Activated CD8-positive, alpha-beta memory T cell treated with anti-CD3 and anti-CD28 coated beads for 36 hours (primary cell): ENCODE measurements around the gene IDUA. TPM values are rescaled to one million over a fixed set of nuclear protein-coding genes. Genes with fewer than 3 reads are reported as not detected.

Experiments used
- CTCF ChIA-PET: fragments of 350-600 bp; sonication (Branson Sonifier 250); formaldehyde crosslinking; loops from one replicate; lab custom pipeline; 2021; ENCODE audit warnings: antibody characterized with exemption; lab: Charles Lee
- POLR2A ChIA-PET: fragments of 350-600 bp; sonication (Branson Sonifier 250); formaldehyde crosslinking; loops from one replicate; lab custom pipeline; 2021; ENCODE audit warnings: antibody characterized with exemption; lab: Charles Lee
- total RNA-seq, 2 experiments: library from RNA; stranded (reverse); gene quantifications; one replicate each; pipeline ENCODE4 v1.2.3, GENCODE V29; 2021

The IDUA gene
- total RNA-seq, 2 experiments from 2014 or later: 11.5 to 13.4 TPM

- POLR2A ChIA-PET: no interaction called here
- CTCF ChIA-PET: no interaction called here
These were observed 31.5 kb upstream of the IDUA start for GRCh38 chr4:955161-955921.

- CTCF ChIA-PET: no interaction called here
These were observed 30.9 kb upstream of the IDUA start for GRCh38 chr4:955931-956381.

GRCh38 chr4:956531-957230 lies 30.2 kb upstream of the IDUA start:
- ChIA-PET CTCF (no interaction called here), POLR2A (no interaction called here)

More at GRCh38 chr4:955931-956381, 30.9 kb upstream of the IDUA start:
- POLR2A ChIA-PET: no interaction called here

- CTCF ChIA-PET: no interaction called here
- POLR2A ChIA-PET: no interaction called here
These were observed 29.6 kb upstream of the IDUA start for GRCh38 chr4:957231-957580.

DNA sequence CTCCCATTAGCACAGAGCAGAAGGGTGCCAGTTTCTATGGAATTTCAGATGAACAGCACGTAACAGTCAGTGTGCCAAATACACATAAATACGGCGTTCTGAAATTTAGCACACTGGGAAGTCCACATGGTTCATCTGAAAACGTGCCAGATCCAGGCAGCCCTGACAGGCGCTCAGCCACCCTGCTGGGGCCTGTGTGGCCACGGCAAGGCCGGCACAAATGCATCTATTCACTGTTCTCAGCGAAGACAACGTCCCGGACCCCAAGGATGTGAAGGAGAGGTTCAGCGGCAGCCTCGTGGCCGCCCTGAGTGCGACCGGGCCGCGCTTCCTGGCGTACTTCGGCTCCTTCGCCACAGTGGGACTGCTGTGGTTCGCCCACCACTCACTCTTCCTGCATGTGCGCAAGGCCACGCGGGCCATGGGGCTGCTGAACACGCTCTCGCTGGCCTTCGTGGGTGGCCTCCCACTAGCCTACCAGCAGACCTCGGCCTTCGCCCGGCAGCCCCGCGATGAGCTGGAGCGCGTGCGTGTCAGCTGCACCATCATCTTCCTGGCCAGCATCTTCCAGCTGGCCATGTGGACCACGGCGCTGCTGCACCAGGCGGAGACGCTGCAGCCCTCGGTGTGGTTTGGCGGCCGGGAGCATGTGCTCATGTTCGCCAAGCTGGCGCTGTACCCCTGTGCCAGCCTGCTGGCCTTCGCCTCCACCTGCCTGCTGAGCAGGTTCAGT lies 29.1 kb upstream of the IDUA start:
- ChIA-PET CTCF (interaction anchor here (0.7 kb wide), 1 partner anchor 879 kb away, joined by 3 read pairs; no protein-coding TSS in a partner anchor), POLR2A (no interaction called here)

- CTCF ChIA-PET: interaction anchor here (0.7 kb wide), 1 partner anchor 879 kb away, joined by 3 read pairs; no protein-coding TSS in a partner anchor
- POLR2A ChIA-PET: no interaction called here
These were observed 28.6 kb upstream of the IDUA start for GRCh38 chr4:958314-958665.

- CTCF ChIA-PET: interaction anchor here (0.7 kb wide), 1 partner anchor 880 kb away, joined by 3 read pairs; no protein-coding TSS in a partner anchor
These were observed 28.0 kb upstream of the IDUA start for GRCh38 chr4:958696-959337.

GRCh38 chr4:959338-960139 lies 27.3 kb upstream of the IDUA start:
- POLR2A ChIA-PET: no interaction called here
- CTCF ChIA-PET: no interaction called here

More at GRCh38 chr4:958696-959337, 28.0 kb upstream of the IDUA start:
- POLR2A ChIA-PET: no interaction called here

DNA sequence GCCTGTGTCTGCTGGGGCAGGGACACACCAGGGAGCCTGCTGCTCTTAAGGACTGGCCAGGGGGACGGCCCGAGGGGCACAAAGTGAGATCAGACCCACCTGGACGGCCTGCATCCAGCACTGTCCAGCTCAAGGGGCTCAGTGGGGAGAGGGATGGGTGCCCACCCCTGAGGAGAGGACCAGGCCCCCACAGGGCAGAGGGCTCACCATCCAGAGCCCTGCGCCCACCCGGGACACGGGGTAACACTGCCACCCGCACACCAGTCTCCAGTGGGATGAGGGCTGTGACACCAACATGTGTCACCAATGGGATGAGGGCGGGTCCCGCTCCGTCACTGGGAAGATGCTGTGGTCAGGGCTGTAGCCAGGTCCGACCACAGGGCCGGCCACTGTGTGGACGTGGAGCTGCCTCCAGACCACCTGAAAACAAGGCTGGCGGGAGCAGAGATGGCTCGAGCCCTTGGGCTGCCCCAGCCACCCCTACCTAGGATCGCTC lies 26.7 kb upstream of the IDUA start:
- CTCF ChIA-PET: no interaction called here

GRCh38 chr4:960636-961350 lies 26.1 kb upstream of the IDUA start:
- POLR2A ChIA-PET: no interaction called here
- CTCF ChIA-PET: interaction anchor here (0.6 kb wide), 1 partner anchor 390 kb away, joined by 3 read pairs; no protein-coding TSS in a partner anchor

More for the DNA sequence above, 26.7 kb upstream of the IDUA start:
- POLR2A ChIA-PET: no interaction called here

DNA sequence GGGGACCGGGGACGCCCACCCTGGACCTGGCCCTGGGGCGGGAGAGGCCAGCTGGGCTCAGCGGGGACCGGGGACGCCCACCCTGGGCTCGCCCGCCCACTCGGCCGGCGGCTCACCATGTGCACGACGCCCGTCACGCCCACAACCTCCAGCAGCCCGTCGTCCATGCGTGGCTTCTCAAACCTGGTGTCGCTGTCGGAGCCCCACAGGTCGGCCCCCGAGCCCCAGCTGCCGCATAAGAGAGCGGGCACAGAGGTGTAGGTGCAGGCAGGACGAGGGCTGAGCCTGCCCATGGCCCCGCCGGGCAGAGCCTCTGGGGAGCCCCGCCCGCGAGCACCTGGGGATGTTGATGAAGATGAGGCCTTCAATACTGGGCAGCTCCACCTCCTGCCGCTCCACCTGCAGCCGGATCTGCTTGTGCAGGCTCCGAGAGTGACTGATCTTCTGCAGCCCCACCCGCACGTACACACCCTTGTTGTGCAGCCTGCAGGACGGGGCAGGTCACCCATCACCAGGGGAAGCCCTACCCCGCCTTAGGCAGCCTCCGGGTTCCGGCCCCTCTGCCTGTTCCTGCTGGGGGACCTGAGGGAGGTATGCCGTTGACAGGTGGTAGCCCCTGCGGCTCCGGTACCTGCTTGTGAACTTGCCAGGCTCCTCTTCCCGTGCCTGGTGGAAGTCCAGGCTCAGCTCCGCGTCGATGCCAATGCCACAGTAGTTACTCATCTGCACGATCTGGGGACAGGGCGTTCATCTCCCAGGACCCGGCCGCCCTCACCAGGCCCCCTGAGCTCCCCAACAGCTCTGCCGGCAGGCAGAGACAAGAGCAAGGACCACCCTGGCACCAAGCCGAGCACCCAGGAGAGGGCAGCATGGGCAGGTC lies 25.3 kb upstream of the IDUA start:
- POLR2A ChIA-PET: no interaction called here

GRCh38 chr4:962231-963208 lies 24.3 kb upstream of the IDUA start:
- POLR2A ChIA-PET: no interaction called here
- CTCF ChIA-PET: no interaction called here

More for the DNA sequence above, 25.3 kb upstream of the IDUA start:
- CTCF ChIA-PET: interaction anchor here (0.6 kb wide), 1 partner anchor 389 kb away, joined by 3 read pairs; no protein-coding TSS in a partner anchor

DNA sequence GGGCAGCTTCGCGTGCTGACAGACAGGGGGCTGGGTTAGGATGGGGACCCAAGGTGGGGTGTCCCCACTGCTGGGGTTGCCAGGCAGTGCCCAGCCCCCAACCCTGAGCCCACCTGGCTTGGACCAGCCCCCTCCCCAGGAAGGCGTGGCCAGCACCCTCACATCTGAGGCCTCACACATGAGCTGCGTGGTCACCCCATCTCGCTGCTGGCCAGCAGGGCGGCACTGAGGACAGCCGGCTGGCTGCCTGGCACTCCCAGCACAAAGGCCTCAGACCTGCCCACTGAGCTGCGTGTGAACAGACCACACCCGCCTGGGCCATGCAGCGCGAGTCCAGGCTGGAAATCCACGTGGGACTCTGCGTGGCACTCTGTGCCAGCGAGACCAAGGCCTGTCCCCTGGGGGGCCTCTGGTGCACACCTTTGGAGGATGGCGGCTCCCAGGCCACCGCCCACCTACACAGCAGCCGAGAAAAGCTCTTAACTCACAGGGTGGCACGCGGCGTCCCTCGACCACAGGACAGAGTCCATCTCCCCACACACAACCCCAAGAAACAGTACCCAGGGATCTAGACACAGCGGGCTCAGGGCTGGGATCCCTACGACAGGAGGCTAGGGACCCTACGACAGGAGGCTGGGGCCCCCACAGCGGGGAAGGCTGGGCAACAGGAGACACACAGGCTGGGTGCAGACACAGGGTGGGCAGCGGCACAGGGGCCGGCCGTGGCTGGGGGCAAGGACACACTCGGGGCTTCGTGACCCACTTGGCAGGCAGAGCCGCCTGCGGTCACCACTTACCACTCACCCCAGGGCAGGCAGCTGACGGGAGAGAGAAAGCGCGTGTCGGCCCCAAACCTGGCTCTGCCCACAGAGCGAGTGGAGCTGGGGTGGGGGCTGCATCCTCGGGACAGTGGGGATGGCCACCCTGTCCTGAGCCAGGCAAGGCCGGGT lies 23.3 kb upstream of the IDUA start:
- POLR2A ChIA-PET: no interaction called here
- CTCF ChIA-PET: no interaction called here

DNA sequence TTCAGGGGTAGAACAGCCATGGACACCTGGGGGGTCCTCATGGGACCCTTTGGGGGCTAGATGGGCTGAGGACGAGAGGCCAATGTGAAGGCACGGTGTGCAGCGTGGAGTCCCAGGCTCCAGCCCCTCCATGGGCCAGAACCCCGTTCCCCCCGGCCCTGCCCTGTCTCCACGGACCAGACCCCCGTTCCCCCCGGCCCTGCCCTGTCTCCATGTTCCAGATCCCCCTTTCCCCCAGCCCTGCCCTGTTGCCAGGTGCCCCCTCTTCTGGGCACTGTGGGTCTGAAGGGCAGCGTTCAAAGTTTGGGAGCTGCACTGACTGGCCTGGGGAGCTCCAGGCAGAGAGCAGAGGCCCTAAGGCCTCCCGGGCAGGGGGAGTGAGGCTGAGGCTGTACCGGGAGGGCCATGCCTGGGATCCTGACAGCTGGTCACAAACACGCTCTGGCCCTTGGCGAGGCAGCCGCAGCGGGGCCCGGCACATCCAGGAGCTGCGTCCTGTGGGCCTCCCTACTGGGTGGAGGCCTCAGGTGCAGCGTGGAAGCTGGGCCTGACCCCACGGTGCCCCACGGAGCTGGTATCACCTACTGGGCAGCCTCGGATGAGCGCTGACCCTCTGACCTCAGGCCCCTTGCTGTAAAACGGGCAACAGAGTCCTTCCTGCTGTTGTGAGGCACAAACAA lies 22.4 kb upstream of the IDUA start:
- ChIA-PET POLR2A (no interaction called here), CTCF (no interaction called here)
